Measurements from ENCODE around the gene GAL3ST3.
"Not testable (repeated sequence)": the region's sequence is repeated elsewhere in the genome, so short reads cannot be mapped to it uniquely, and the experiment has no call there.

The GAL3ST3 gene

GRCh38 chr11:66012371-66012945, 36.5 kb downstream of the GAL3ST3 start:
- no peak for DNase-seq

GRCh38 chr11:66011785-66012303, 37.1 kb downstream of the GAL3ST3 start, which contains the start of gene CST6:
Gene CST6 (plus strand): TSS chr11:66012008. CDS start chr11:66012045, 37 bp downstream.
- no peak for DNase-seq

GRCh38 chr11:66011239-66011784, 37.6 kb downstream of the GAL3ST3 start:
- DNase-seq: peak; percentile 60

- DNase-seq: not testable (repeated sequence)
These were observed 38.9 kb downstream of the GAL3ST3 start for GRCh38 chr11:66010036-66010435.

DNA sequence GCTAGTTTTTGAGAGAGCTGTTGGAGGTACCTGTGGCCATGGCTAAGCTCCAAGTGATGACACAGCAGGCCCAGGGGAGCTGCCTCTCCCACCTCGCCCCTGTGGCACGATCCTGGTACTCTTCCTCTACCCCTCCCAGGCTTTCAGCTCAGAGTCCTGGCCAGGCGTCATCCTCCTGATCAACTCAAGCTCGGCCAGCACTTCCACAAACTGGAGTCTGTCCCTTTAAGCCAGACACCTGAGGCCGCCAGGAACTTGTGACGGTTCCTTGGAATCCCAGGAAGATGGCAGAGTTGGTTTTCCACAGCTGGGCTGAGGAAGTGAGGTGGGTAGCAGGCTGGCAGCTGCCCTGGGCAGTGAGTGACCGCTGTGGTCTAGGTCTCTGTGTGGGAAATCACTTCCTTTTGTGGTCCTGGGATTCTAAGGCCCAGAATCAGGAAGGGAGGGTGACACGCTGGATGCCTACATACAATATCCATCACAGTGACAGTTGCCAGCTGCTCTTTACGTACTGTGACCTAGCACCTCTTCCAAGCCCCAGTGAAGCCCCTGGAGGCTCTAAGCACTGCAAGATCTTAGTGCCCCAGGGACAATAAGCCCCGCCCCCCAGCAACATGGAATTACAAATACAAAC, 40.4 kb downstream of the GAL3ST3 start:
- DNase-seq: no peak

DNA sequence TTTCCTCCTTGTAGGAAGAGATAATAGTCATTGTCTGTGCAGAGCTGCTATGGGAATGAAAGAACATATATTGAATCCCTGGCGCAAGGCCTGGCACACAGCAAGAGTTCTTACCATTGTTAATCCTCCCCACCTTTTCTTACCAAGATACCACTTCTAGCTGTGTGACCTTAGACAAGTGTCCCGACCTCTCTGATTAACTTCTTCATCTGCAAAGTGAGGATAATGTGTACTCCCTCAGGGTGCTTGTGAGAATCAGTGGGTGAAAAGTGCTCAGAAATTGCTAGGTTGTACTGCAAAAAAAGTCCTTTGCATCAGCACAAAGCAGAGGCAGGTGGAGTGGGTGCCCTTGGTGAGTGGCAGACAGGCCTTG, 40.9 kb downstream of the GAL3ST3 start:
- DNase-seq: no peak

DNA sequence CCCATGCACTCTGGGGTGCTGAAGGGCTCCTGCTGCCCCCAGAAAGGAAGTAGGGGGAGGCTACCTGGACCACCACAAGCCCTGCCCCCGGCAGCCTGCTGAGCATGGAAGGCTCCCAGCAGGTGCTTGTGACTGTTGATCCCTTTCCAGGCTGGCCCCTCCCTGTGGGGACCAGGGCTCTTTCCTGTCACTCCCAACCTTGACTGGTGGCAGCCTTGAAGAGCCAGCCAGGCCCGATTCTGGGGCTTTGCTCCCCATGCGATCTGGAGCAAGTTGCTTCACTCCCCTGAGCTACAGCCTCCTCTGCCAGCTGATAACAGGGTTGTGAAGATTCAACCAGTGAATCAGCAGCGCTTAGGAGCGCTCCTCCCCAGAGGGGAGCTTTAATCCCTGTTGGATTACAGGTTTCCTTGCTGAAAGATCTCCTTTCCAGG, 41.7 kb downstream of the GAL3ST3 start:
- no peak for DNase-seq

- DNase-seq: no peak
These were observed 42.1 kb downstream of the GAL3ST3 start for GRCh38 chr11:66006891-66007176.

DNA sequence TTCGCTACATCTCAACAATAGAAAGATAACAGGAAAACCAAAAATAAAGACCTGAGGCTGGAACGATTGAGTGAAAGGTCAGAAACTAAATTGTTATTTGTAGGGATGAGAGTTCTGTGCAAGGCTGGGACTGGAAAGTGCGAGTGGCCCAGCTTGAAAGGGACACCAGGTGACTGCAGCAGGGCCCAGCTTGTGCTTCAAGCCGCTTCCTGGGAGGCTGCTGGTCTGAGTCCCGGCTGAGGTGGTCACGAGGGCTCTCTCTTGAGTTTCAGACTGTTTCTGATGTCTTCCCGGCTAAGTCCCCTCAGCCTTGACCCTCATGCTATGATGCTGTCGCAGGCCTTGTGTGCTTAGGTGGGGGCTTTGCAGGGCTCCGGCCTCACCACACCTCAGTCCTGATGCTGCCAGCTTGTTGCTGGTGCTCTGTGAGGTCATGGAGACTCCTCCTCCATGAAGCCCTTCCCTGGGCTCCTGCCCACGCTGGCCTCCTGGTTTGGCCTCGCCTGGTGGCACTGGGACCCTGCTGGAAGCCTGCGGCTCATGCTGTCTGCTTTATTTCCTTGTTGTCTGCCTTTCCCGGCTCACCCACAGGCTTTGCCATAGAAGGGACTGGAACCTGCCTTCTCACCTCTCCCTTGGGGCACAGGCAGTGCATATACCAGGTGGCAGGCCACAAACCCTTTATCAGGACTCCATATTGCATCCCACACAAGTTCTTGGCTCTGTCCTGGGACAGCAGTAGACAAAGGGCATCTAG, 42.6 kb downstream of the GAL3ST3 start:
- DNase-seq: no peak

GRCh38 chr11:66004186-66004585, 44.8 kb downstream of the GAL3ST3 start:
- no peak for DNase-seq

DNA sequence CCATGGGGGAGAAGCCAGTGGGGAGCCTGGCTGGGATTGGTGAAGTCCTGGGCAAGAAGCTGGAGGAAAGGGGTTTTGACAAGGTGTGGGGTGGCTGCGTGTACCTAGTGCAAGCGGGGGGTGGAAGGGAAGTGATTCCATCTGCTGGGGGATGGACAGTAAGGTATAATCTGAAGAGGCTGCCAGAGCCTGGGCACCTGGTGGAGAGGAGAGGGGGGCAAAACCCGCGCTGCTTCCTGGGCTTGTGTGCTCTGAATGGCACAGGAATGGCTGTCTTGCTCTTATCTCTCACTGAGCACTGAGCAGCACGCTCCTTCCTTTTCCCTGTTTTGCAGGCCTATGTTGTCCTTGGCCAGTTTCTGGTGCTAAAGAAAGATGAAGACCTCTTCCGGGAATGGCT, 45.7 kb downstream of the GAL3ST3 start:
- DNase-seq: no peak

DNA sequence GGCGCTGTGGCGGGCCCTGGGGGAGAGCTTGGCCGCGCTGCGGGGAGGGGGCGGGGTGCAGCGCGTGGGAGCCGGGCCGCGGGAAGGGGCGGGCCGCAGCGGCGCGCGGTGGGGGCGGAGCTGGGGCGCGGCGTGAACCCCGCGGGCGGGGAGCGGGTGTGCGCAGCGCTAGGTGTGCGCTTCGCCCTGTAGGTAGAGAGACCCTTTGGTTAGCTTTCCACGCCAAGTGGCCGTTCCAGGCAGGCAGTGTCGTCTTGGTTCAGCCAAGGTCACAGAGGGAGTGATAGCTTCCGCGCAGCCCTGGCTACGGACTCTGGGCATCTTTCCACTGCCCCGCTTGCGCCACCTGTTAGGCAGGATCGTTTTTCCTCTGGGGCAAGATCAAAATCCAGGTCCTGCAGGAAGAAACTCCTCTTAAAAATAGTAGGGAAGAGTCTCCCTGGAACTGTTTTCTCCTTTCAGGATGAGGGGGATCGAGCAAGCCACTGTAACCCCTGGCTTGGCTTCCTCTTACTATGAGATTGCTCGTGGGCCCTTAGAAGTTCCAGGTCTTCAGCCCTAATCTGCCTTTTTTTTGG, 46.2 kb downstream of the GAL3ST3 start:
- no peak for DNase-seq

- peak; percentile 96 for DNase-seq
These were observed 46.9 kb downstream of the GAL3ST3 start, which contains the start of the genes BANF1 and EIF1AD for GRCh38 chr11:66001942-66002647. Gene BANF1 (plus strand): TSS chr11:66002503. CDS start chr11:66003251, 748 bp downstream. Gene EIF1AD (minus strand): TSS chr11:66002157. CDS start chr11:66000389, 1,768 bp downstream.

DNA sequence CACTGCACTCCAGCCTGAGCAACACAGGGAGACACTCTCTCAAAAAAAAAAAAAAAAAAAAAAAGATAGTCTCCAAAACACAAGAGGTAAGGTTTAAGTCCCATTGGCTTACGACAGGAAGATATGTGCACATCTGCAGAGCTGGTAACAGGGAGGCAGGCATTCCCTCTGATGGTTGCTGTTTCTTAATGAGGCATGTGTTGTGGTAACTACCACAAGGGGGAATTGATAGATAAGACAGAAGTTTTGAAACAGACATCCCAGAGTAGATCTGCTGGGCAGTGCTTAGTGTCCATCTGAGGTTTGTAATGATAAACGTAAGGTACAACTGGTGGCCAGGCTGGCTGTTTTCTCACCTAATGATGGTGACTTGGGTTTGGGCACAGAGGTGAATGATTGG, 51.7 kb downstream of the GAL3ST3 start:
- DNase-seq: no peak

GRCh38 chr11:65992056-65992455, 56.9 kb downstream of the GAL3ST3 start:
- DNase-seq: no peak

All from DMS79 (cell line).